C4-2B (cell line): ENCODE measurements around the gene GALNT2.

ENCODE experiments used
- CTCF ChIP-seq: fragments of 450-650 bp; conservative IDR thresholded peaks from 2 replicates; pipeline ENCODE4 v1.5.1; 2017; ENCODE audit warnings: mild to moderate bottlenecking
- ZFX ChIP-seq: fragments of 450-650 bp; IDR thresholded peaks from 2 replicates; pipeline ENCODE4 v1.6.1; 2017

DNA sequence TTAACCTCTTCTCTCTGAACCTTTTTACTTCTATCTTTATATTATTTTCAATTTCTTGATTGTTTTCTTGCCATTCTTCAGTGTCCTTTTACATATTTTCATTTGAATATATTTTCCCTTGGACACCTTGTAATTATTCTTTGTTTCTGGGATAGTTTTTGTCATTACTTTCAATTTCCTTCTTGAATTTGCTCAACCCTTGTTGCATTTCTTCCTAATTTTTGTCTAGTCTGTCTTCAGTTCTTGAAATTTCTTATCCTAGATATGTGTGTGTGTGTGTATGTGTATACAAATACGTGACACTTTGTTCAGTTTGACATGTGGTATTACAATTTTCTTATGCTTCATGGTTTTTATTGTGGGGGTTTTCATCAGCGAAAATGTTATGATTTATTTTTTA lies 1.9 kb upstream of the GALNT2 start:
- TF ChIP-seq CTCF (no peak), ZFX (no peak)
